ENCODE measurements around the gene HNRNPLL. TPM values are rescaled to one million over a fixed set of nuclear protein-coding genes. Genes with fewer than 3 reads are reported as not detected.
A peak's percentile ranks its signal among the peaks of the same experiment; 100 is the strongest.

The HNRNPLL gene
- total RNA-seq, 1 donor from 2014 or later: 29.7 TPM

- FAIRE-seq: no peak
- no peak for TF ChIP-seq CTCF (IDR thresholded peaks at IDR 0.05; ENCODE audit: insufficient read depth, low read length, severe bottlenecking)
Measured at GRCh38 chr2:38621018-38621417, 18.3 kb upstream of the HNRNPLL start.

GRCh38 chr2:38620282-38620977, 17.7 kb upstream of the HNRNPLL start:
- FAIRE-seq (no peak), DNase-seq (ENCODE audit: low read depth) (no peak)
- Histone ChIP-seq H3K27me3 (ENCODE audit: control insufficient read depth, insufficient read depth, low read length) (peaks cover 2% of the 10 kb centered on the region), H3K36me3 (ENCODE audit: control insufficient read depth, insufficient read depth, low read length) (no peaks in the 10 kb centered on the region), H3K4me3 (ENCODE audit: low read depth, low read length) (no peak overlapping the region)
- TF ChIP-seq CTCF (IDR thresholded peaks at IDR 0.05; ENCODE audit: insufficient read depth, low read length, severe bottlenecking): no peak

More at GRCh38 chr2:38621018-38621417, 18.3 kb upstream of the HNRNPLL start:
- H3K4me3 ChIP-seq (ENCODE audit: low read depth, low read length): no peak overlapping the region
- peaks cover 2% of the 10 kb centered on the region for H3K27me3 ChIP-seq (ENCODE audit: control insufficient read depth, insufficient read depth, low read length)
- no peak for DNase-seq (ENCODE audit: low read depth)
- no peaks in the 10 kb centered on the region for H3K36me3 ChIP-seq (ENCODE audit: control insufficient read depth, insufficient read depth, low read length)

GRCh38 chr2:38619458-38620164, 16.9 kb upstream of the HNRNPLL start:
- no peak for TF ChIP-seq CTCF (IDR thresholded peaks at IDR 0.05; ENCODE audit: insufficient read depth, low read length, severe bottlenecking)
- DNase-seq (ENCODE audit: low read depth) (peak; percentile 43), FAIRE-seq (no peak)
- H3K36me3 ChIP-seq (ENCODE audit: control insufficient read depth, insufficient read depth, low read length): no peaks in the 10 kb centered on the region
- H3K4me3 ChIP-seq (ENCODE audit: low read depth, low read length): no peak overlapping the region
- no peaks in the 10 kb centered on the region for H3K27me3 ChIP-seq (ENCODE audit: control insufficient read depth, insufficient read depth, low read length)

- Histone ChIP-seq H3K4me3 (ENCODE audit: low read depth, low read length) (no peak overlapping the region), H3K36me3 (ENCODE audit: control insufficient read depth, insufficient read depth, low read length) (no peaks in the 10 kb centered on the region), H3K27me3 (ENCODE audit: control insufficient read depth, insufficient read depth, low read length) (no peaks in the 10 kb centered on the region)
- no peak for FAIRE-seq
- no peak for TF ChIP-seq CTCF (IDR thresholded peaks at IDR 0.05; ENCODE audit: insufficient read depth, low read length, severe bottlenecking)
- no peak for DNase-seq (ENCODE audit: low read depth)
Measured at GRCh38 chr2:38617301-38617700, 14.6 kb upstream of the HNRNPLL start.

GRCh38 chr2:38615237-38615636, 12.5 kb upstream of the HNRNPLL start:
- no peaks in the 10 kb centered on the region for H3K27me3 ChIP-seq (ENCODE audit: control insufficient read depth, insufficient read depth, low read length)
- TF ChIP-seq CTCF (IDR thresholded peaks at IDR 0.05; ENCODE audit: insufficient read depth, low read length, severe bottlenecking): no peak
- no peaks in the 10 kb centered on the region for H3K36me3 ChIP-seq (ENCODE audit: control insufficient read depth, insufficient read depth, low read length)
- peak; percentile 70 for DNase-seq (ENCODE audit: low read depth)
- no peak for FAIRE-seq
- no peak overlapping the region for H3K4me3 ChIP-seq (ENCODE audit: low read depth, low read length)

All from bronchial epithelial cell (primary cell).